AG04449 (cell line): Measurements from ENCODE around the gene EPYC.

Source experiments
- CTCF ChIA-PET: fragments of 350-600 bp; formaldehyde crosslinking; extraction: SDS; loops from one replicate; lab custom pipeline; 2021; ENCODE audit warnings: antibody characterized with exemption; lab: Yijun Ruan, JAX
- POLR2A ChIA-PET: fragments of 400-600, 350-600 bp; formaldehyde crosslinking; extraction: SDS; loops from one replicate; lab custom pipeline; 2020; ENCODE audit warnings: antibody characterized with exemption, inconsistent platforms; lab: Yijun Ruan, JAX
- DNase-seq: peaks from one replicate; pipeline ENCODE4 v3.0.0-alpha.2; 2010; ENCODE audit warnings: low read depth, low spot score
- H3K4me3 ChIP-seq: 2 replicates; pipeline ENCODE4 v1.5.1; 2011; ENCODE audit warnings: low read depth, mild to moderate bottlenecking, control low read depth, low read length
- TF ChIP-seq, protein P1 (sequence below): IDR thresholded peaks from one replicate; pipeline ENCODE4 v1.5.1; 2011; ENCODE audit warnings: mild to moderate bottlenecking, moderate library complexity, low read length, control low read depth, inconsistent platforms; ENCODE audit not compliant: insufficient read depth; ENCODE audit errors: missing control alignments

The EPYC gene

DNA sequence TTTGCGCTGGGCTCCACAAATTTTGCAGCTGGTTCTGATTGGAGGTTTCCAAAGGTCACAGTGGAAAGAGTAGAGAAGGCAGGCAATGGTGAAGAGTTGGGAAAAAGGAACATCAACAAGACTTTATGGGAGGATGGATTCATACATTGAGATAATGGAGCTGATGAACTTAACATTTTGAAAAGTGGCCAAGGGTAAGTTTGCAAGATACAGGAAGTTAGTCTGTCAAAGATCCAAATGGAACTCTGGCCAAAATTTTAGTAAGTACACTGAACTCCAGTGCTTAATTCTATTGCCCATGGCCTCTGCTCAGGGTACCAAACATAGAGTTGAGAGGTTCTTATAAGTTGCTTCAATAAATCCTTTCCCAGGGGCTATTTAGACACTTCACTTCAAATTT, 65.4 kb downstream of the EPYC start:
- DNase-seq = no peak
- ChIA-PET POLR2A (no interaction called here), CTCF (interaction anchor here (1.2 to 4.2 kb wide), 3 partner anchors 236 to 1396 kb away, joined by 3 to 37 read pairs (median 16); no protein-coding TSS in a partner anchor)
- TF ChIP-seq, protein P1, sequence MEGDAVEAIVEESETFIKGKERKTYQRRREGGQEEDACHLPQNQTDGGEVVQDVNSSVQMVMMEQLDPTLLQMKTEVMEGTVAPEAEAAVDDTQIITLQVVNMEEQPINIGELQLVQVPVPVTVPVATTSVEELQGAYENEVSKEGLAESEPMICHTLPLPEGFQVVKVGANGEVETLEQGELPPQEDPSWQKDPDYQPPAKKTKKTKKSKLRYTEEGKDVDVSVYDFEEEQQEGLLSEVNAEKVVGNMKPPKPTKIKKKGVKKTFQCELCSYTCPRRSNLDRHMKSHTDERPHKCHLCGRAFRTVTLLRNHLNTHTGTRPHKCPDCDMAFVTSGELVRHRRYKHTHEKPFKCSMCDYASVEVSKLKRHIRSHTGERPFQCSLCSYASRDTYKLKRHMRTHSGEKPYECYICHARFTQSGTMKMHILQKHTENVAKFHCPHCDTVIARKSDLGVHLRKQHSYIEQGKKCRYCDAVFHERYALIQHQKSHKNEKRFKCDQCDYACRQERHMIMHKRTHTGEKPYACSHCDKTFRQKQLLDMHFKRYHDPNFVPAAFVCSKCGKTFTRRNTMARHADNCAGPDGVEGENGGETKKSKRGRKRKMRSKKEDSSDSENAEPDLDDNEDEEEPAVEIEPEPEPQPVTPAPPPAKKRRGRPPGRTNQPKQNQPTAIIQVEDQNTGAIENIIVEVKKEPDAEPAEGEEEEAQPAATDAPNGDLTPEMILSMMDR = no peak
- no peak overlapping the region for H3K4me3 ChIP-seq

DNA sequence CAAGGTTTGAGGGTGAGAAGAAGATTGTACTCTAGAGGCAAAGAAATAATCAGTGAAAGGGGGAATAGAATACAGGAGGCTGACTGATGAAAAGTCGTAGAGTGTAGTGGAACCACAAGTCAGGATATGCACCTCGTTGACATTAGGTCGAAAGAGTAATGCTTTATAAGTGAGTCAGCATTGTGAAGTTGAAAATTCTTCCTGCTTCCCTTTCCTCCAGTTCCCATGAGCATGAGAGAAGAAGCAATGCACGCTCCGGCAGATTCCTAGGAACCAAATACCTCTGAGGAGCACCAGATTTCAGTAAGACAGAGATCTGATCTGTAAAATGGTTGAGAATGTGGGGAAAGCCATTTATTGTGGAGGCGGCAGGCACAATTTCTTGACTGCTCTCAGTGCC, 66.3 kb downstream of the EPYC start:
- no peak for DNase-seq
- no peak overlapping the region for H3K4me3 ChIP-seq
- ChIA-PET CTCF (interaction anchor here (0.7 kb wide), 1 partner anchor 243 kb away, joined by 3 read pairs; no protein-coding TSS in a partner anchor), POLR2A (no interaction called here)
- TF ChIP-seq, protein P1 = no peak

- TF ChIP-seq, protein P1 = no peak
- POLR2A ChIA-PET = no interaction called here
- CTCF ChIA-PET = no interaction called here
- no peak overlapping the region for H3K4me3 ChIP-seq
- DNase-seq = no peak
These were observed 67.1 kb downstream of the EPYC start for GRCh38 chr12:90937651-90938050.

DNA sequence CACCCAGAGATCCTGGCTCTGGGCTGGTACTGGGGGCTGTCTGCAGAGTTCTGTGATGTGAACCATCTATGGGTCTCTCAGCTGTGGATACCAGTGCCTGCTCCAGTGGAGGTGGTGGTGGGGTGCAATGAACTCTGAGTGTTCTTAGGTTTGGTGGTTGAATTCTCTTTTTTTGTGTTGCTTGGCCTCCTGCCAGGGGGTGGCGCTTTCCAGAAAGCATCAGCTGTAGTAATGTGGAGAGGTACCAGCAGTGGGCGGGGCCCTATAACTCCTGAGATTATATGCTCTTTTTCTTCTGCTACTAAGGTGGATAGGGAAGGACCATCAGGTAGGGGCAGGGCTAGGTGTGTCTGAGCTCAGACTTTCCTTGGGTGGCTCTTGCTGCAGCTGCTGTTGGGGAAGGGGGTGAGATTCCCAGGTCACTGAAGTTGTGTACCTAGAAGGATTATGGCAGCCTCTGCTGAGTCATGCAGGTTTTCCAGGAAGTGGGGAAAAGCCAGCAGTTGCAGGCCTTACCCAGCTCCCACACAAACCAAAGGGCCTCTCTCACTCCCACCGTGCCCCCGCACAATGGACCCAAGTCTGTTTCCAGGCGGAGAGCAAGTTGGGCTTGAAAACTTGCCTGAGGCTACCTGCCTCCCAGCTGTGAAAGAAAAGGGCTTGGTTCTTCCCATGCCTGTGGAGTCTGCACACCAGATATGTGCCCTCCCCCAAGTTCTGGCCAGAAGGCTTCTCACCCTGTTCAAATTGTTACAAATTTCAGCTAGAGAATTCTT, 68.4 kb downstream of the EPYC start:
- ChIA-PET POLR2A (no interaction called here), CTCF (interaction anchor here (0.7 to 1.8 kb wide), 6 partner anchors 7 to 1393 kb away, joined by 3 to 5 read pairs (median 4); no protein-coding TSS in a partner anchor)
- no peak overlapping the region for H3K4me3 ChIP-seq
- DNase-seq = no peak
- TF ChIP-seq, protein P1 = no peak

DNA sequence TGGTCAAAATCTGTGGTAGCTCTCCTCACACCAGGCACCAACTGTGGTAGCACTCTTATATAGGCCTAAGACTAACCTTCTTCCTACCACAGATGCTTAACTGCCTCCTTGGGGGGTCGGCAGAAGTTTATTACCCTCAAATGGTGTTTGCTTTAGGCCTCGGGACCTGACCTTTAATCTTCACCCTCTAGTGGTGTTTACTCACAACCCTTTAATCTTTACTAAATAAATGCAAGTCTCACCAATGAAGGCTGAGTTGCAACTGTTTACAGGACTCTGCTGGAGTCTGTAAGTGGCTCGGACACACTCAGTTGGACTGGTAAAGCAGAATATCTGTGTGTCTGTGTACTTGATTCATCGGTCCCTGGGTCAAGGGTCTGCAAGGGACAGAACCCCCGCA, 79.2 kb downstream of the EPYC start:
- ChIA-PET CTCF (interaction anchor here (1.2 to 1.6 kb wide), 2 partner anchors 16 to 20 kb away, joined by 3 read pairs; no protein-coding TSS in a partner anchor), POLR2A (no interaction called here)
- H3K4me3 ChIP-seq = no peak overlapping the region
- TF ChIP-seq, protein P1 = no peak
- no peak for DNase-seq

- no peak for DNase-seq
- TF ChIP-seq, protein P1 = no peak
- POLR2A ChIA-PET = no interaction called here
- no peak overlapping the region for H3K4me3 ChIP-seq
- CTCF ChIA-PET = interaction anchor here (1.0 to 3.6 kb wide), 3 partner anchors 9 to 19 kb away, joined by 3 to 14 read pairs (median 4); no protein-coding TSS in a partner anchor
These were observed 80.4 kb downstream of the EPYC start for GRCh38 chr12:90924406-90924805.
